ENCODE data around the gene ZNF618. TPM values are rescaled to one million over a fixed set of nuclear protein-coding genes. Genes with fewer than 3 reads are reported as not detected.

Gene ZNF618
- total and polyA plus RNA-seq, 2 experiments from 2014 or later: 12.1 to 22.1 TPM

DNA sequence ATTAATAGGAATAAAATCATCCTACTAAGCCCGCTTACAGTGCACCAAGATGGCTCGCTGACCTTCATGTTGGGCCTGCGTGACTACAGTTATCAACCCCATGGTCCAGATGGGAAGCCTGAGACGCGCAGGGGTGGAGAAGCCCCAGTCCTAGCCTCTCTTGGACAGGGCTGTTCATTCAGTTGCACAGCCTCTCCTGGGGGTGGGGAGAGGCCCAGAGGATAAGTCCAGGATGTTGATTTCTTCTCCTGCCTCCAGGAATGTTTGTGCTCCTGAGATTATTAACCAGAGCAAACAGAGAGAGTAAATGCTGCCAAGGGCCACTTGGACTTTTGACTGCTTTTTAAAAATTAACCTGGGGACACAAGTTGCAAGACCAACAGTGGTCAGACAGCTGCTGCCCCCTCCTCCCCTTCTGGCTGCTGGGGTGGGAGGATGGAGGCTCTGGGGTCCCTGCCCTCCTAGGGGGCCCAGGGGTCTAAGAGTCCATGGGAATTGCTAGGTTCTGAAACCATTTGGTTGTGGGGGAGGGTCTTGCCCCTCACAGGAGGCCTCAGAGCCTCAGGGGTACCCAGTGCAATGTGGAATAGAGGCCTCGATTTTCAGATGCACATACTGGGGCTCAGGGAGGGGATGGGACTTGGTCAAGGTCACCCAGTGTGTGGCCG is 204.8 kb downstream of the ZNF618 start:
- no peaks in the 10 kb centered on the region for H3K9me2 ChIP-seq (ENCODE audit: insufficient read depth)
- DNase-seq (ENCODE audit: low spot score): no peak

DNA sequence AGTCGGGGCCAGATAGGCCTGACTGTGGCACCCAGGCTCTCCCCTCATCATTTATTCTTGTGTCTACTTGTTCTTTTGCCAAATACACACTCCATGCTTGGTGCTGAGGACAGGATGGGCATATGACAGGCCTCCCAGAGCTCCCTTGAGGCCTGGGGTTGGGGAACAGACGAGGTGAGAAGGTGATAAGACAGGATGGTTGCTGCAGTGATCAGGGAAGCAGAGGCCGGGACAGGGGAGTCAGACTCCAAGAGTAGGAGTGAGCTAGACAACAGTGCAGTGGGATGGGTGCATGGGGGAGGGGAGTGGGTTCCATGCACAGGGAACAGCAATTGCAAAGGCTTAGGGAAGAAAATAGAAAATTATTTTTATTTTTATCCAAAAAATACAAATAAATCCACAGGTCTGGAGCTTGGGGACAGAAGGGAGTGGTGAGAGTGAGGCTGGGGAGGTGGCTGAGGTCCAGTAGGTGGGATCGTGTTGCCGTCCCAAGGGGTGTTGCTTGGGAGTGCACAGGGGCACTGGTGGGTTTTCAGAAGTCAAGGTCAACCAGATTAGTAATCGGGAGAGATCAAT is 205.4 kb downstream of the ZNF618 start:
- no peaks in the 10 kb centered on the region for H3K36me3 Mint-ChIP-seq (ENCODE audit: low read depth)
- no peak for DNase-seq (ENCODE audit: low spot score)
- H3K4me3 ChIP-seq: no peak overlapping the region
- TF ChIP-seq POLR2AphosphoS5 (IDR thresholded peaks at IDR 0.05; ENCODE audit: low read depth) (no peak), EZH2 (IDR thresholded peaks at IDR 0.05; ENCODE audit: low read depth, unreplicated experiment) (no peak), ZNF114 (CRISPR knock-in tag; IDR thresholded peaks at IDR 0.05) (no peak), EZH2phosphoT487 (IDR thresholded peaks at IDR 0.05; ENCODE audit: unreplicated experiment) (no peak), ZNF331 (CRISPR knock-in tag; IDR thresholded peaks at IDR 0.05; ENCODE audit: low read depth) (no peak), JUNB (IDR thresholded peaks at IDR 0.05; ENCODE audit: unreplicated experiment) (no peak), CREB1 (CRISPR knock-in tag; IDR thresholded peaks at IDR 0.05; ENCODE audit: low read depth) (no peak), NANOG (IDR thresholded peaks at IDR 0.05; ENCODE audit: borderline replicate concordance) (no peak)
- TF ChIP-seq, protein P1, sequence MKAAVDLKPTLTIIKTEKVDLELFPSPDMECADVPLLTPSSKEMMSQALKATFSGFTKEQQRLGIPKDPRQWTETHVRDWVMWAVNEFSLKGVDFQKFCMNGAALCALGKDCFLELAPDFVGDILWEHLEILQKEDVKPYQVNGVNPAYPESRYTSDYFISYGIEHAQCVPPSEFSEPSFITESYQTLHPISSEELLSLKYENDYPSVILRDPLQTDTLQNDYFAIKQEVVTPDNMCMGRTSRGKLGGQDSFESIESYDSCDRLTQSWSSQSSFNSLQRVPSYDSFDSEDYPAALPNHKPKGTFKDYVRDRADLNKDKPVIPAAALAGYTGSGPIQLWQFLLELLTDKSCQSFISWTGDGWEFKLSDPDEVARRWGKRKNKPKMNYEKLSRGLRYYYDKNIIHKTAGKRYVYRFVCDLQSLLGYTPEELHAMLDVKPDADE (IDR thresholded peaks at IDR 0.05): no peak
- TF ChIP-seq, protein P2, sequence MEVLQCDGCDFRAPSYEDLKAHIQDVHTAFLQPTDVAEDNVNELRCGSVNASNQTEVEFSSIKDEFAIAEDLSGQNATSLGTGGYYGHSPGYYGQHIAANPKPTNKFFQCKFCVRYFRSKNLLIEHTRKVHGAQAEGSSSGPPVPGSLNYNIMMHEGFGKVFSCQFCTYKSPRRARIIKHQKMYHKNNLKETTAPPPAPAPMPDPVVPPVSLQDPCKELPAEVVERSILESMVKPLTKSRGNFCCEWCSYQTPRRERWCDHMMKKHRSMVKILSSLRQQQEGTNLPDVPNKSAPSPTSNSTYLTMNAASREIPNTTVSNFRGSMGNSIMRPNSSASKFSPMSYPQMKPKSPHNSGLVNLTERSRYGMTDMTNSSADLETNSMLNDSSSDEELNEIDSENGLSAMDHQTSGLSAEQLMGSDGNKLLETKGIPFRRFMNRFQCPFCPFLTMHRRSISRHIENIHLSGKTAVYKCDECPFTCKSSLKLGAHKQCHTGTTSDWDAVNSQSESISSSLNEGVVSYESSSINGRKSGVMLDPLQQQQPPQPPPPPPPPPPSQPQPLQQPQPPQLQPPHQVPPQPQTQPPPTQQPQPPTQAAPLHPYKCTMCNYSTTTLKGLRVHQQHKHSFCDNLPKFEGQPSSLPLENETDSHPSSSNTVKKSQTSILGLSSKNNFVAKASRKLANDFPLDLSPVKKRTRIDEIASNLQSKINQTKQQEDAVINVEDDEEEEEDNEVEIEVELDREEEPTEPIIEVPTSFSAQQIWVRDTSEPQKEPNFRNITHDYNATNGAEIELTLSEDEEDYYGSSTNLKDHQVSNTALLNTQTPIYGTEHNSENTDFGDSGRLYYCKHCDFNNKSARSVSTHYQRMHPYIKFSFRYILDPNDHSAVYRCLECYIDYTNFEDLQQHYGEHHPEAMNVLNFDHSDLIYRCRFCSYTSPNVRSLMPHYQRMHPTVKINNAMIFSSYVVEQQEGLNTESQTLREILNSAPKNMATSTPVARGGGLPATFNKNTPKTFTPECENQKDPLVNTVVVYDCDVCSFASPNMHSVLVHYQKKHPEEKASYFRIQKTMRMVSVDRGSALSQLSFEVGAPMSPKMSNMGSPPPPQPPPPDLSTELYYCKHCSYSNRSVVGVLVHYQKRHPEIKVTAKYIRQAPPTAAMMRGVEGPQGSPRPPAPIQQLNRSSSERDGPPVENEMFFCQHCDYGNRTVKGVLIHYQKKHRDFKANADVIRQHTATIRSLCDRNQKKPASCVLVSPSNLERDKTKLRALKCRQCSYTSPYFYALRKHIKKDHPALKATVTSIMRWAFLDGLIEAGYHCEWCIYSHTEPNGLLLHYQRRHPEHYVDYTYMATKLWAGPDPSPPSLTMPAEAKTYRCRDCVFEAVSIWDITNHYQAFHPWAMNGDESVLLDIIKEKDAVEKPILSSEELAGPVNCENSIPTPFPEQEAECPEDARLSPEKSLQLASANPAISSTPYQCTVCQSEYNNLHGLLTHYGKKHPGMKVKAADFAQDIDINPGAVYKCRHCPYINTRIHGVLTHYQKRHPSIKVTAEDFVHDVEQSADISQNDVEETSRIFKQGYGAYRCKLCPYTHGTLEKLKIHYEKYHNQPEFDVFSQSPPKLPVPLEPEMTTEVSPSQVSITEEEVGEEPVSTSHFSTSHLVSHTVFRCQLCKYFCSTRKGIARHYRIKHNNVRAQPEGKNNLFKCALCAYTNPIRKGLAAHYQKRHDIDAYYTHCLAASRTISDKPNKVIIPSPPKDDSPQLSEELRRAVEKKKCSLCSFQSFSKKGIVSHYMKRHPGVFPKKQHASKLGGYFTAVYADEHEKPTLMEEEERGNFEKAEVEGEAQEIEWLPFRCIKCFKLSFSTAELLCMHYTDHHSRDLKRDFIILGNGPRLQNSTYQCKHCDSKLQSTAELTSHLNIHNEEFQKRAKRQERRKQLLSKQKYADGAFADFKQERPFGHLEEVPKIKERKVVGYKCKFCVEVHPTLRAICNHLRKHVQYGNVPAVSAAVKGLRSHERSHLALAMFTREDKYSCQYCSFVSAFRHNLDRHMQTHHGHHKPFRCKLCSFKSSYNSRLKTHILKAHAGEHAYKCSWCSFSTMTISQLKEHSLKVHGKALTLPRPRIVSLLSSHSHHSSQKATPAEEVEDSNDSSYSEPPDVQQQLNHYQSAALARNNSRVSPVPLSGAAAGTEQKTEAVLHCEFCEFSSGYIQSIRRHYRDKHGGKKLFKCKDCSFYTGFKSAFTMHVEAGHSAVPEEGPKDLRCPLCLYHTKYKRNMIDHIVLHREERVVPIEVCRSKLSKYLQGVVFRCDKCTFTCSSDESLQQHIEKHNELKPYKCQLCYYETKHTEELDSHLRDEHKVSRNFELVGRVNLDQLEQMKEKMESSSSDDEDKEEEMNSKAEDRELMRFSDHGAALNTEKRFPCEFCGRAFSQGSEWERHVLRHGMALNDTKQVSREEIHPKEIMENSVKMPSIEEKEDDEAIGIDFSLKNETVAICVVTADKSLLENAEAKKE (CRISPR knock-in tag; IDR thresholded peaks at IDR 0.05): no peak

More for the DNA sequence above, 204.8 kb downstream of the ZNF618 start:
- peaks cover 16% of the 10 kb centered on the region for H3K27me3 Mint-ChIP-seq (ENCODE audit: insufficient read depth, low read depth, poor library complexity)
- no peaks in the 10 kb centered on the region for H3K79me2 ChIP-seq (replicated peaks; ENCODE audit: insufficient read depth)
- H2AFZ ChIP-seq: no peak overlapping the region
- H3K4me2 ChIP-seq: no peak overlapping the region
- H3K4me1 ChIP-seq (ENCODE audit: insufficient read depth): no peaks in the 10 kb centered on the region; the same call in 1 of the 2 replicates
- H3K36me3 ChIP-seq (ENCODE audit: insufficient read depth): no peaks in the 10 kb centered on the region
- TF ChIP-seq, protein P1 (IDR thresholded peaks at IDR 0.05): no peak
- 0 out of 3 replicates have a peak, but pooled peaks cover 2% of the 10 kb centered on the region for H3K4me1 Mint-ChIP-seq
- H3F3A ChIP-seq (replicated peaks; ENCODE audit: low read depth): no peaks in the 10 kb centered on the region
- H3K9me3 Mint-ChIP-seq: no peaks in the 10 kb centered on the region
- H3K27ac Mint-ChIP-seq: no peak overlapping the region
- no peak overlapping the region for H3K27ac ChIP-seq (ENCODE audit: low read depth)
- no peaks in the 10 kb centered on the region for H3K36me3 Mint-ChIP-seq (ENCODE audit: low read depth)
- H3K4me3 Mint-ChIP-seq: no peak overlapping the region
- ATAC-seq: no peak
- no peaks in the 10 kb centered on the region for H3K27me3 ChIP-seq (ENCODE audit: insufficient read depth)
- no peaks in the 10 kb centered on the region for H4K20me1 ChIP-seq (replicated peaks; ENCODE audit: insufficient read depth)
- no peak overlapping the region for H3K4me3 ChIP-seq

More for the DNA sequence above, 205.4 kb downstream of the ZNF618 start:
- Mint-ChIP-seq H3K27me3 (ENCODE audit: insufficient read depth, low read depth, poor library complexity) (peaks cover 16% of the 10 kb centered on the region), H3K9me3 (no peaks in the 10 kb centered on the region), H3K4me1 (0 out of 3 replicates have a peak, but pooled peaks cover 2% of the 10 kb centered on the region), H3K4me3 (no peak overlapping the region), H3K27ac (no peak overlapping the region)
- no peaks in the 10 kb centered on the region for H3F3A ChIP-seq (replicated peaks; ENCODE audit: low read depth)
- H3K27me3 ChIP-seq (ENCODE audit: insufficient read depth): no peaks in the 10 kb centered on the region
- H3K36me3 ChIP-seq (ENCODE audit: insufficient read depth): no peaks in the 10 kb centered on the region
- no peak overlapping the region for H3K27ac ChIP-seq (ENCODE audit: low read depth)
- no peak for ATAC-seq
- no peaks in the 10 kb centered on the region; the same call in 1 of the 2 replicates for H3K4me1 ChIP-seq (ENCODE audit: insufficient read depth)
- H3K9me2 ChIP-seq (ENCODE audit: insufficient read depth): no peaks in the 10 kb centered on the region
- H3K4me2 ChIP-seq: no peak overlapping the region
- no peaks in the 10 kb centered on the region for H3K79me2 ChIP-seq (replicated peaks; ENCODE audit: insufficient read depth)
- H4K20me1 ChIP-seq (replicated peaks; ENCODE audit: insufficient read depth): no peaks in the 10 kb centered on the region
- H2AFZ ChIP-seq: no peak overlapping the region
